ENCODE measurements around the gene PGM2.

The PGM2 gene

GRCh38 chr4:37830640-37831039 lies 4.2 kb downstream of the PGM2 start:
- no peak overlapping the region for H3K4me3 ChIP-seq (ENCODE audit: low read depth, low read length)
- TF ChIP-seq CTCF (IDR thresholded peaks at IDR 0.05; ENCODE audit: borderline replicate concordance, insufficient read depth, low read depth, low read length) = no peak

- H3K4me3 ChIP-seq (ENCODE audit: low read depth, low read length) = no peak overlapping the region
- TF ChIP-seq CTCF (IDR thresholded peaks at IDR 0.05; ENCODE audit: borderline replicate concordance, insufficient read depth, low read depth, low read length) = no peak
These were observed 8.5 kb downstream of the PGM2 start for GRCh38 chr4:37835031-37835430.

GRCh38 chr4:37835806-37836205 lies 9.3 kb downstream of the PGM2 start:
- TF ChIP-seq CTCF (IDR thresholded peaks at IDR 0.05; ENCODE audit: borderline replicate concordance, insufficient read depth, low read depth, low read length) = no peak
- no peak overlapping the region for H3K4me3 ChIP-seq (ENCODE audit: low read depth, low read length)

GRCh38 chr4:37836274-37836673 lies 9.8 kb downstream of the PGM2 start:
- no peak for TF ChIP-seq CTCF (IDR thresholded peaks at IDR 0.05; ENCODE audit: borderline replicate concordance, insufficient read depth, low read depth, low read length)
- no peak overlapping the region for H3K4me3 ChIP-seq (ENCODE audit: low read depth, low read length)

- no peak for TF ChIP-seq CTCF (IDR thresholded peaks at IDR 0.05; ENCODE audit: borderline replicate concordance, insufficient read depth, low read depth, low read length)
- H3K4me3 ChIP-seq (ENCODE audit: low read depth, low read length) = no peak overlapping the region
These were observed 10.5 kb downstream of the PGM2 start for GRCh38 chr4:37836838-37837440.

GRCh38 chr4:37837446-37837845 lies 11.0 kb downstream of the PGM2 start:
- no peak overlapping the region for H3K4me3 ChIP-seq (ENCODE audit: low read depth, low read length)
- no peak for TF ChIP-seq CTCF (IDR thresholded peaks at IDR 0.05; ENCODE audit: borderline replicate concordance, insufficient read depth, low read depth, low read length)

GRCh38 chr4:37839426-37839825 lies 12.9 kb downstream of the PGM2 start:
- TF ChIP-seq CTCF (IDR thresholded peaks at IDR 0.05; ENCODE audit: borderline replicate concordance, insufficient read depth, low read depth, low read length) = no peak
- H3K4me3 ChIP-seq (ENCODE audit: low read depth, low read length) = no peak overlapping the region
